ENCODE measurements around the gene CTBS.

DNA sequence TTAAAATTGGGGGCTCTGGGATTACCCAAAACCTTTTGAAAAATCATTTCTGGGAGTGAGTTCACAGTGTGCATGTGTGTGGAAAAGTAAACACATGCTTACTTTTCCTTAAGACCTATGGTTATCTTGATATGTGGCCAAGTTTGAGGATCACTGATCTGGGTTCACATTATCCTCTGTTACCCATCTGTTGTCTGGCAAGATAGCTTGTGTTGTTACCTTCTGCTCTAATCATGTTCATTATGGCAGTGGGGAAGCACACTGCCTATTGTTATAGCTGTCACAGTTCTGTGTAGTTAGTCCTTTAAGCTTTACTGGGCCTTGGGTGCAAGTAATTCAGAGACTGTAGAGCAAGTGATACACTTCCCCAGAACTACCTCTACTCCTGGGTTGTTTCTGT is 5.0 kb downstream of the CTBS start:
- TF ChIP-seq, protein P1, sequence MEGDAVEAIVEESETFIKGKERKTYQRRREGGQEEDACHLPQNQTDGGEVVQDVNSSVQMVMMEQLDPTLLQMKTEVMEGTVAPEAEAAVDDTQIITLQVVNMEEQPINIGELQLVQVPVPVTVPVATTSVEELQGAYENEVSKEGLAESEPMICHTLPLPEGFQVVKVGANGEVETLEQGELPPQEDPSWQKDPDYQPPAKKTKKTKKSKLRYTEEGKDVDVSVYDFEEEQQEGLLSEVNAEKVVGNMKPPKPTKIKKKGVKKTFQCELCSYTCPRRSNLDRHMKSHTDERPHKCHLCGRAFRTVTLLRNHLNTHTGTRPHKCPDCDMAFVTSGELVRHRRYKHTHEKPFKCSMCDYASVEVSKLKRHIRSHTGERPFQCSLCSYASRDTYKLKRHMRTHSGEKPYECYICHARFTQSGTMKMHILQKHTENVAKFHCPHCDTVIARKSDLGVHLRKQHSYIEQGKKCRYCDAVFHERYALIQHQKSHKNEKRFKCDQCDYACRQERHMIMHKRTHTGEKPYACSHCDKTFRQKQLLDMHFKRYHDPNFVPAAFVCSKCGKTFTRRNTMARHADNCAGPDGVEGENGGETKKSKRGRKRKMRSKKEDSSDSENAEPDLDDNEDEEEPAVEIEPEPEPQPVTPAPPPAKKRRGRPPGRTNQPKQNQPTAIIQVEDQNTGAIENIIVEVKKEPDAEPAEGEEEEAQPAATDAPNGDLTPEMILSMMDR (IDR thresholded peaks at IDR 0.05): no peak
- no peak for TF ChIP-seq POLR2A (IDR thresholded peaks at IDR 0.05)

Data from gastroesophageal sphincter (tissue), 3 donors.